ENCODE data around the gene CEACAM16. TPM values are rescaled to one million over a fixed set of nuclear protein-coding genes. Genes with fewer than 3 reads are reported as not detected.

CEACAM16 gene
- total RNA-seq, 3 donors from 2014 or later, result not detected

- no peak for ATAC-seq
- H3K4me3 Mint-ChIP-seq, result no peak overlapping the region
- H3K9me3 Mint-ChIP-seq, result no peaks in the 10 kb centered on the region
- H3K27me3 Mint-ChIP-seq (ENCODE audit: low read depth), result no peaks in the 10 kb centered on the region
- peaks cover 22% of the 10 kb centered on the region for H3K36me3 Mint-ChIP-seq (ENCODE audit: insufficient read depth)
- H3K4me1 Mint-ChIP-seq (ENCODE audit: low read depth), result peaks cover 56% of the 10 kb centered on the region
- no peak for DNase-seq
Observed at GRCh38 chr19:44757057-44757734, 58.2 kb downstream of the CEACAM16 start.

DNA sequence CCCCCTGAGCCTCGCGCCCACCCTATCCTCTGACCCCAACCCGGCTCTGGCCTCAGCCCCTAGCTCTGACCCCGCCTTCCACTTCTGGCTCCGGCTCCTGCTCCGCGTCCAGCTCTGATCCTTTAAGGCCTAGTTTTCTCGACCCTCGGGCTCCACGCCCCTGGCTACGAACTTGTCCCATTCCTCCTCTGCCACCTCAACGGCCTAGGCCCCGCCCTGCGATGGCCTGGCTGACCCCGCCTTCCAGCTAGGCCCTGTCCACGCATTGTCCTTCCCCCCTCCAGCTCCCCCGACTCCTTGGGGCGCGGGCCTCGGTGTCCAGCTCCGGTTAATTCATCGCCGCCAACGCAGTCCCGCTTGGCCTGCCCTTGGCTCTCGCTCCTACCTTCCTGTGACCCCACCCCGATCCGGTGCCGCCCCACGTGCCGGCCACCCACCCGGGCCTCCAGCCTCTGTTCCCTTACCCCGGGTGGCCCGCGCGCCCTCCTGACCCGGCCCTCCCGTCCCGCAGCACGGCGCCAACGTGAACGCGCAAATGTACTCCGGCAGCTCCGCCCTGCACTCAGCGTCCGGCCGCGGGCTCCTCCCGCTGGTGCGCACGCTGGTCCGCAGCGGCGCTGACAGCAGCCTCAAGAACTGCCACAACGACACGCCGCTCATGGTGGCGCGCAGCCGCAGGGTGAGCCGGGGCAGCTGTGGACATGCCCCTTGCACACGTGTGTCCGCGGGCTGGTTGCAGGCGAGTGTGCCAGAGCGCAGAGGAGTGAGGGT, 59.0 kb downstream of the CEACAM16 start:
- DNase-seq, result no peak
- Mint-ChIP-seq H3K27me3 (ENCODE audit: low read depth) (no peaks in the 10 kb centered on the region), H3K4me1 (ENCODE audit: low read depth) (peaks cover 50% of the 10 kb centered on the region), H3K36me3 (ENCODE audit: insufficient read depth) (peaks cover 19% of the 10 kb centered on the region), H3K9me3 (no peaks in the 10 kb centered on the region), H3K4me3 (no peak overlapping the region)
- no peak for ATAC-seq

DNA sequence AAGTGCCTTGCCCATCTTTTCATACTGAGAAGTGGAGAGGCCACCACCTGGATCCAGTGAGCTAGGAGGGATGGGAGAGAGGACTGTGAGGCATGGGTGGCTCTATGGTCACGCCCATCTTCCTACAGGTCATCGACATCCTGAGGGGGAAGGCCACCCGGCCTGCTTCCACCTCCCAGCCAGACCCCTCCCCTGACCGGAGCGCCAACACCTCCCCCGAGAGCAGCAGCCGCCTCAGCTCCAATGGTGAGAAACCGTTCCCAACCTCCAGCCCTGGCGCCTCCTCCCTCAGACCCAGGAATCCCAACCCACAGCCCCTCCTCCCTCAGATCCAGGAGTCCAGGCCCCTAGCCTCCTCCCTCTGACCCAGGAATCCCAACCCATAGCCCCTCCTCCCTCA, 59.6 kb downstream of the CEACAM16 start:
- H3K9me3 Mint-ChIP-seq, result no peaks in the 10 kb centered on the region
- no peak for ATAC-seq
- DNase-seq, result no peak
- peaks cover 49% of the 10 kb centered on the region for H3K4me1 Mint-ChIP-seq (ENCODE audit: low read depth)
- H3K36me3 Mint-ChIP-seq (ENCODE audit: insufficient read depth), result peaks cover 19% of the 10 kb centered on the region
- H3K4me3 Mint-ChIP-seq, result no peak overlapping the region
- no peaks in the 10 kb centered on the region for H3K27me3 Mint-ChIP-seq (ENCODE audit: low read depth)

DNA sequence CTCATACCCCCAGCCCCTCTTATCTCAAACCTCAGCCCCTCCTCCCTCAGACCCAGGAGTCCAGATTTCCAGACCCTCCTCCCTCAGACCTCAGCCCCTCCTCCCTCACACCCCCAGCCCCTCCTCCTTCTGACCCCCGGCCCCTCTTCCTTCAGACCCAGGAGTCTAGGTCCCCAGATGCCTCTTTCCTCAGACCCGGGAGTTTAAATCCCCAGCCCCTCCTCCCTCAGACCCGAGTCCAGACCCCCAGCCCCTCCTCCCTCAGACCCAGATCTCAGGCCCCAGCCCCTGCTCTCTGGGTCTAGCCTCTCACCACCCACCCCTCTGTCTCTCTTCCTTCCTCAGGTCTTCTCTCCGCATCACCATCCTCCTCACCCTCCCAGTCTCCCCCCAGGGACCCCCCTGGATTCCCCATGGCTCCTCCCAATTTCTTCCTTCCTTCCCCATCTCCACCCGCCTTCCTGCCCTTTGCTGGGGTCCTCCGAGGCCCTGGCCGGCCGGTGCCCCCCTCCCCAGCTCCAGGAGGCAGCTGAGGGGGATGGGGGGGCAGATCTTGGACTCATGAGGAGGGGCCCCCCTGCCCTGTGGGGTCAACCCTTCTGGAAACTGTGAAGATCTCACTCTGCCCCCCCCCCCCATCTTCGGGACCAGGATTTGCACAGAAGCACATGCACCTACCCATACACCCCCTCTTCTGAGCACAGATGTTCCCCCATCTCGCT, 60.3 kb downstream of the CEACAM16 start:
- DNase-seq, result no peak
- Mint-ChIP-seq H3K27me3 (ENCODE audit: low read depth) (no peaks in the 10 kb centered on the region), H3K4me1 (ENCODE audit: low read depth) (peaks cover 48% of the 10 kb centered on the region), H3K36me3 (ENCODE audit: insufficient read depth) (peaks cover 19% of the 10 kb centered on the region), H3K9me3 (no peaks in the 10 kb centered on the region), H3K4me3 (no peak overlapping the region)
- ATAC-seq, result no peak

Other genes with a start within 250 kb of the CEACAM16 start
- 1 to 10 TPM; 6.5 to 9.3 (median 7.4) TPM for gene ZNF180, start 198.6 kb upstream of the CEACAM16 start, total RNA-seq
- not detected for gene CEACAM20, start 169.5 kb upstream of the CEACAM16 start, total RNA-seq
- not detected for gene IGSF23, start 85.6 kb upstream of the CEACAM16 start, total RNA-seq
- gene PVR, start 55.2 kb upstream of the CEACAM16 start, total RNA-seq, result 10 to 100 TPM in 1 of 3 donors, 1 to 10 TPM in 2; 8.5 to 13.9 (median 9.9) TPM
- under 1 TPM; 0.33 to 0.86 (median 0.74) TPM for gene CEACAM19, start 27.7 kb upstream of the CEACAM16 start, total RNA-seq
- 10 to 100 TPM; 27.9 to 35.3 (median 34.6) TPM for gene BCL3, start 49.6 kb downstream of the CEACAM16 start, total RNA-seq
- gene CBLC, start 78.7 kb downstream of the CEACAM16 start, total RNA-seq, result under 1 TPM in 1 of 3 donors, not detected in 2; 0.23 TPM
- under 1 TPM; 0.33 to 0.40 (median 0.33) TPM for gene BCAM, start 110.0 kb downstream of the CEACAM16 start, total RNA-seq
- gene NECTIN2, start 147.1 kb downstream of the CEACAM16 start, total RNA-seq, result 1 to 10 TPM in 2 of 3 donors, under 1 TPM in 1; 0.66 to 1.4 (median 1.3) TPM
- gene TOMM40, start 192.1 kb downstream of the CEACAM16 start, total RNA-seq, result 100 to 1,000 TPM; 427 to 536 (median 461) TPM
- 1 to 10 TPM; 4.3 to 5.0 (median 4.9) TPM for gene APOE, start 206.6 kb downstream of the CEACAM16 start, total RNA-seq
- 1 to 10 TPM; 1.3 to 4.8 (median 4.2) TPM for gene APOC1, start 215.5 kb downstream of the CEACAM16 start, total RNA-seq
- gene APOC4, start 243.1 kb downstream of the CEACAM16 start, total RNA-seq, result not detected
- gene APOC2, start 246.9 kb downstream of the CEACAM16 start, total RNA-seq, result not detected

Measured in activated T-cell treated with anti-CD3 and anti-CD28 coated beads, Interleukin-2, amount 50 U/mL, for 4 hours (primary cell).